ENCODE data around the gene METTL23. TPM values are rescaled to one million over a fixed set of nuclear protein-coding genes. Genes with fewer than 3 reads are reported as not detected.
A peak's percentile ranks its signal among the peaks of the same experiment; 100 is the strongest.

Gene METTL23
- total RNA-seq, 1 experiment from 2014 or later = 37.7 TPM

DNA sequence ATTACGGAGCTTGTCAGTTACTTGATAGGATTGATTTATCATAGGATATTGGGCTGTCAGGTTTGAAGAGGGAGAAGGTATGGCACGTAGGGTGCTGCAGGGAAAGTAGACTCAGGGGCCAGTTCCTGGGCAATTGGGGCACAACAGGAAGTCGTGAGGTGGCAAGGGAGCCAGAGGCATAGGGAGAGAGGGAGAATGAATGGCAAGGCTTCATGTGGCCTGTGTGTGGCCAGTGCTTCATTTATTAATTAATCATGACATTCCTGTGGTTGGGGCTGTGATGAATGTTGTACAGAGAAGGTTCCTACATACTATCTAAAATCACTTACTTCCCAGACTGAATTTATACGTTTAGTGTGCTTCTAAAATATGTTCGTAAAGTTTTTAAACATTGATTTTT is 30.6 kb downstream of the METTL23 start:
- BruUV-seq (replicated peaks) = no TSS peak
- intact Hi-C loops (cut with micrococcal nuclease; ENCODE audit: unreplicated experiment) = no loop called here
- DNase-seq = no peak
- Mint-ChIP-seq H3K9me3 (ENCODE audit: unreplicated experiment) (peaks cover 8% of the 10 kb centered on the region), H3K4me1 (ENCODE audit: low read depth, unreplicated experiment) (peaks cover 14% of the 10 kb centered on the region), H3K36me3 (ENCODE audit: insufficient read depth, unreplicated experiment) (peaks cover 72% of the 10 kb centered on the region), H3K27me3 (ENCODE audit: insufficient read depth, unreplicated experiment) (no peaks in the 10 kb centered on the region), H3K4me3 (ENCODE audit: unreplicated experiment) (no peak overlapping the region), H3K27ac (ENCODE audit: unreplicated experiment) (no peak overlapping the region)
- Histone ChIP-seq H3K4me3 (ENCODE audit: low read depth, low read length) (no peak overlapping the region), H3K27me3 (replicated peaks; ENCODE audit: control insufficient read depth, insufficient read depth, low read length) (no peaks in the 10 kb centered on the region), H3K36me3 (ENCODE audit: control insufficient read depth, insufficient read depth, low read length) (no peaks in the 10 kb centered on the region; the same call in 1 of the 2 replicates), H3K9me3 (peaks cover 9% of the 10 kb centered on the region; the same call in 1 of the 2 replicates), H3K4me1 (no peaks in the 10 kb centered on the region; the same call in 1 of the 2 replicates)
- ChIA-PET CTCF (no interaction called here), POLR2A (no interaction called here)
- TF ChIP-seq, protein P1, sequence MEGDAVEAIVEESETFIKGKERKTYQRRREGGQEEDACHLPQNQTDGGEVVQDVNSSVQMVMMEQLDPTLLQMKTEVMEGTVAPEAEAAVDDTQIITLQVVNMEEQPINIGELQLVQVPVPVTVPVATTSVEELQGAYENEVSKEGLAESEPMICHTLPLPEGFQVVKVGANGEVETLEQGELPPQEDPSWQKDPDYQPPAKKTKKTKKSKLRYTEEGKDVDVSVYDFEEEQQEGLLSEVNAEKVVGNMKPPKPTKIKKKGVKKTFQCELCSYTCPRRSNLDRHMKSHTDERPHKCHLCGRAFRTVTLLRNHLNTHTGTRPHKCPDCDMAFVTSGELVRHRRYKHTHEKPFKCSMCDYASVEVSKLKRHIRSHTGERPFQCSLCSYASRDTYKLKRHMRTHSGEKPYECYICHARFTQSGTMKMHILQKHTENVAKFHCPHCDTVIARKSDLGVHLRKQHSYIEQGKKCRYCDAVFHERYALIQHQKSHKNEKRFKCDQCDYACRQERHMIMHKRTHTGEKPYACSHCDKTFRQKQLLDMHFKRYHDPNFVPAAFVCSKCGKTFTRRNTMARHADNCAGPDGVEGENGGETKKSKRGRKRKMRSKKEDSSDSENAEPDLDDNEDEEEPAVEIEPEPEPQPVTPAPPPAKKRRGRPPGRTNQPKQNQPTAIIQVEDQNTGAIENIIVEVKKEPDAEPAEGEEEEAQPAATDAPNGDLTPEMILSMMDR (IDR thresholded peaks at IDR 0.05; ENCODE audit: insufficient read depth in 1 of 2, low read depth in 1 of 2, low read length in 1 of 2, severe bottlenecking in 1 of 2, unreplicated experiment in 1 of 2) = no peak

- no peak for DNase-seq
- ChIA-PET CTCF (no interaction called here), POLR2A (interaction anchor here (0.6 kb wide), 1 partner anchor 146 kb away, joined by 5 read pairs; no protein-coding TSS in a partner anchor)
- TSS peak; percentile 11 for BruUV-seq (replicated peaks)
- H3K4me1 Mint-ChIP-seq (ENCODE audit: low read depth, unreplicated experiment) = peaks cover 15% of the 10 kb centered on the region
- peaks cover 9% of the 10 kb centered on the region for H3K9me3 Mint-ChIP-seq (ENCODE audit: unreplicated experiment)
- H3K9me3 ChIP-seq = peaks cover 9% of the 10 kb centered on the region; the same call in 1 of the 2 replicates
- H3K27me3 ChIP-seq (replicated peaks; ENCODE audit: control insufficient read depth, insufficient read depth, low read length) = no peaks in the 10 kb centered on the region
- TF ChIP-seq, protein P1 (IDR thresholded peaks at IDR 0.05; ENCODE audit: insufficient read depth in 1 of 2, low read depth in 1 of 2, low read length in 1 of 2, severe bottlenecking in 1 of 2, unreplicated experiment in 1 of 2) = no peak
- H3K4me1 ChIP-seq = peaks cover 8% of the 10 kb centered on the region
- H3K36me3 Mint-ChIP-seq (ENCODE audit: insufficient read depth, unreplicated experiment) = peaks cover 69% of the 10 kb centered on the region
- intact Hi-C loops (cut with micrococcal nuclease; ENCODE audit: unreplicated experiment) = no loop called here
- no peaks in the 10 kb centered on the region for H3K27me3 Mint-ChIP-seq (ENCODE audit: insufficient read depth, unreplicated experiment)
- H3K4me3 Mint-ChIP-seq (ENCODE audit: unreplicated experiment) = no peak overlapping the region
- H3K36me3 ChIP-seq (ENCODE audit: control insufficient read depth, insufficient read depth, low read length) = no peaks in the 10 kb centered on the region; the same call in 1 of the 2 replicates
- H3K4me3 ChIP-seq (ENCODE audit: low read depth, low read length) = no peak overlapping the region
- no peak overlapping the region for H3K27ac Mint-ChIP-seq (ENCODE audit: unreplicated experiment)
Observed at GRCh38 chr17:76758570-76758969, 31.9 kb downstream of the METTL23 start.

DNA sequence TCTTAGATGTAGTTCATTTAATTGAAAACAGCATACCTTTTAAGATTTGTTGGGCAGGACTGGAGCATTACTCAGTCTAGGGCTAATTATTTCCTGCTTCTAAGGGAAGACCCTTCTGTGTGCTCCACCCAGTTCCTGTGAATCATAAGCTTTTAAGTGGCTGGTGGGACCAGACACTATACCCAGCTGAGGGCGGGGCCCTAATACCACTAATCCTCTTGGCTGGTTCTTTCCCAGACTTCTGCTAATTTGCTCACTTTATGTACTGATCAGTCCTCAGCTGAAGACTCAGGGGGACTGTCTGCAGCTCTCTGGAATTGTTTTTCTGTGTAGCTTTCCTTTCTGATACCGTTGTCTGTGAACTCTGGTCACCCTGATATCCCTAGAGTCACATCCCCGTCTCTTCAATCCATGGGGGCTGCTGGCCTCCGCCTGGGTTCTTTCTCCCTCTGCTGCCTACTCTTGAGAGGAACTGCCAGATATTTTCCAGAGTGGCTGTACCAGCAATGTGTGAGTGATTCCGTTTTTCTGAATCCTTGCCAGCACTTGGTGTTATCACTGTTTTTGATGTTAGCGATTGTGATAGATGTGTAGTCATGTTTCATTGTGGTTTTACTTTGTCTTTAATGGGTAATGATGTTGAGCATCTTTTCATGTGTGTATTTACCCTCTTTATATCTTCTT is 46.3 kb downstream of the METTL23 start:
- H3K4me3 Mint-ChIP-seq (ENCODE audit: unreplicated experiment) = no peak overlapping the region
- CTCF ChIA-PET = no interaction called here
- H3K36me3 Mint-ChIP-seq (ENCODE audit: insufficient read depth, unreplicated experiment) = peaks cover 57% of the 10 kb centered on the region
- Histone ChIP-seq H3K4me3 (ENCODE audit: low read depth, low read length) (no peak overlapping the region), H3K36me3 (ENCODE audit: control insufficient read depth, insufficient read depth, low read length) (peaks cover 3% of the 10 kb centered on the region), H3K27me3 (replicated peaks; ENCODE audit: control insufficient read depth, insufficient read depth, low read length) (no peaks in the 10 kb centered on the region), H3K4me1 (0 out of 2 replicates have a peak, but pooled peaks cover 4% of the 10 kb centered on the region), H3K9me3 (no peaks in the 10 kb centered on the region)
- DNase-seq = peak in 1 of 2 experiments; percentile 6
- POLR2A ChIA-PET = interaction anchor here (0.6 kb wide), 2 partner anchors 10 to 36 kb away, joined by 3 to 4 read pairs; no protein-coding TSS in a partner anchor
- TF ChIP-seq, protein P1 (IDR thresholded peaks at IDR 0.05; ENCODE audit: insufficient read depth in 1 of 2, low read depth in 1 of 2, low read length in 1 of 2, severe bottlenecking in 1 of 2, unreplicated experiment in 1 of 2) = no peak
- BruUV-seq (replicated peaks) = no TSS peak
- H3K4me1 Mint-ChIP-seq (ENCODE audit: low read depth, unreplicated experiment) = peaks cover 15% of the 10 kb centered on the region
- H3K27ac Mint-ChIP-seq (ENCODE audit: unreplicated experiment) = peak overlapping the region; percentile 30
- H3K9me3 Mint-ChIP-seq (ENCODE audit: unreplicated experiment) = no peaks in the 10 kb centered on the region
- intact Hi-C loops (cut with micrococcal nuclease; ENCODE audit: unreplicated experiment) = no loop called here
- H3K27me3 Mint-ChIP-seq (ENCODE audit: insufficient read depth, unreplicated experiment) = no peaks in the 10 kb centered on the region

Measured in Caco-2 (cell line).